ENCODE measurements around the gene SAMD1. TPM values are rescaled to one million over a fixed set of nuclear protein-coding genes. Genes with fewer than 3 reads are reported as not detected.

SAMD1 gene
- total and polyA plus RNA-seq, 2 of the 13 experiments (the other 11 are each of a cell fraction or from before 2014, with no cell fraction given) = 17.5 to 45.0 TPM

DNA sequence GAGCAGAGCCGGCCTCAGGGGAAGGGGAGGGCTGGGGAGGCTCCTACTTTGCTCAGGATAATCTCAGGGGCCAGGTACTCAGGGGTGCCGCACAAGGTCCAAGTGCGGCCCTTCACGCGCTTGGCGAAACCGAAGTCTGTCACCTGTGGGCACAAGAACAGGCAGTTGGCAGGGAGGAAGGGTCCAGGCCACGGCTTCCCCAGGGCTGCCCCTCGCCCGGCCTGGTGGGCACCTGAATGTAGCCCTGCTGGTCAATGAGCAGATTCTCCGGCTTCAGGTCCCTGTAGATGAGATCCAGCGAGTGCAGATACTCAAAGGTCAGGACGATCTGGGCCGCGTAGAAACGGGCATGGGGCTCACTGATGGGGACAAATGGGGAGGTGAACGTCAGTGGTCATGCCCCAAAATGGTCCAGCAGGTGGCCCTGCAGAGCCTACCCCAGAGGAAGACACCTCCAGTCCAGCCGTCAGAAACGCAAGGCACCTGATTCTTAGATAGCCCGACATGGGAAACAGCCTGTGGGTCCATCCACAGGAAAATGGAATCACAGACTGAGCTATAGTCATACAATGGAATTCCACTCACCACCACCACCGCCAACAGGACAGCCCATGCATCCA, 7.1 kb upstream of the SAMD1 start (continued):
- no peak for TF ChIP-seq ZNF234 (CRISPR knock-in tag; conservative IDR thresholded peaks at IDR 0.05)
- TF ChIP-seq ZNF3 (CRISPR knock-in tag; IDR thresholded peaks at IDR 0.05) = no peak
- TF ChIP-seq, protein P1, sequence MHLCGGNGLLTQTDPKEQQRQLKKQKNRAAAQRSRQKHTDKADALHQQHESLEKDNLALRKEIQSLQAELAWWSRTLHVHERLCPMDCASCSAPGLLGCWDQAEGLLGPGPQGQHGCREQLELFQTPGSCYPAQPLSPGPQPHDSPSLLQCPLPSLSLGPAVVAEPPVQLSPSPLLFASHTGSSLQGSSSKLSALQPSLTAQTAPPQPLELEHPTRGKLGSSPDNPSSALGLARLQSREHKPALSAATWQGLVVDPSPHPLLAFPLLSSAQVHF (CRISPR knock-in tag; IDR thresholded peaks at IDR 0.05) = no peak
- TF ChIP-seq MYNN (CRISPR knock-in tag; IDR thresholded peaks at IDR 0.05; ENCODE audit: low read depth) = no peak
- TF ChIP-seq, protein P2, sequence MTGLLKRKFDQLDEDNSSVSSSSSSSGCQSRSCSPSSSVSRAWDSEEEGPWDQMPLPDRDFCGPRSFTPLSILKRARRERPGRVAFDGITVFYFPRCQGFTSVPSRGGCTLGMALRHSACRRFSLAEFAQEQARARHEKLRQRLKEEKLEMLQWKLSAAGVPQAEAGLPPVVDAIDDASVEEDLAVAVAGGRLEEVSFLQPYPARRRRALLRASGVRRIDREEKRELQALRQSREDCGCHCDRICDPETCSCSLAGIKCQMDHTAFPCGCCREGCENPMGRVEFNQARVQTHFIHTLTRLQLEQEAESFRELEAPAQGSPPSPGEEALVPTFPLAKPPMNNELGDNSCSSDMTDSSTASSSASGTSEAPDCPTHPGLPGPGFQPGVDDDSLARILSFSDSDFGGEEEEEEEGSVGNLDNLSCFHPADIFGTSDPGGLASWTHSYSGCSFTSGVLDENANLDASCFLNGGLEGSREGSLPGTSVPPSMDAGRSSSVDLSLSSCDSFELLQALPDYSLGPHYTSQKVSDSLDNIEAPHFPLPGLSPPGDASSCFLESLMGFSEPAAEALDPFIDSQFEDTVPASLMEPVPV (CRISPR knock-in tag; IDR thresholded peaks at IDR 0.05) = no peak
- no peak for TF ChIP-seq SCMH1 (CRISPR knock-in tag; IDR thresholded peaks at IDR 0.05; ENCODE audit: borderline replicate concordance)
- TF ChIP-seq SAP130 (CRISPR knock-in tag; IDR thresholded peaks at IDR 0.05; ENCODE audit: low read depth) = 0 out of 2 replicates have a peak, but pooled peaks have one; percentile 14
- no peak for TF ChIP-seq SRSF4 (IDR thresholded peaks at IDR 0.05; ENCODE audit: low read depth, low read length, poor library complexity, severe bottlenecking)
- TF ChIP-seq, protein P3, sequence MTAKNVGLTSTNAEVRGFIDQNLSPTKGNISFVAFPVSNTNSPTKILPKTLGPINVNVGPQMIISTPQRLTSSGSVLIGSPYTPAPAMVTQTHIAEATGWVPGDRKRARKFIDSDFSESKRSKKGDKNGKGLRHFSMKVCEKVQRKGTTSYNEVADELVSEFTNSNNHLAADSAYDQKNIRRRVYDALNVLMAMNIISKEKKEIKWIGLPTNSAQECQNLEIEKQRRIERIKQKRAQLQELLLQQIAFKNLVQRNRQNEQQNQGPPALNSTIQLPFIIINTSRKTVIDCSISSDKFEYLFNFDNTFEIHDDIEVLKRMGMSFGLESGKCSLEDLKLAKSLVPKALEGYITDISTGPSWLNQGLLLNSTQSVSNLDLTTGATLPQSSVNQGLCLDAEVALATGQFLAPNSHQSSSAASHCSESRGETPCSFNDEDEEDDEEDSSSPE (CRISPR knock-in tag; IDR thresholded peaks at IDR 0.05) = no peak
- TF ChIP-seq KLF13 (CRISPR knock-in tag; IDR thresholded peaks at IDR 0.05) = no peak
- TF ChIP-seq ZNF329 (CRISPR knock-in tag; IDR thresholded peaks at IDR 0.05; ENCODE audit: low read depth) = no peak
- TF ChIP-seq ZNF782 (CRISPR knock-in tag; IDR thresholded peaks at IDR 0.05; ENCODE audit: borderline replicate concordance) = no peak
- TF ChIP-seq, protein P4, sequence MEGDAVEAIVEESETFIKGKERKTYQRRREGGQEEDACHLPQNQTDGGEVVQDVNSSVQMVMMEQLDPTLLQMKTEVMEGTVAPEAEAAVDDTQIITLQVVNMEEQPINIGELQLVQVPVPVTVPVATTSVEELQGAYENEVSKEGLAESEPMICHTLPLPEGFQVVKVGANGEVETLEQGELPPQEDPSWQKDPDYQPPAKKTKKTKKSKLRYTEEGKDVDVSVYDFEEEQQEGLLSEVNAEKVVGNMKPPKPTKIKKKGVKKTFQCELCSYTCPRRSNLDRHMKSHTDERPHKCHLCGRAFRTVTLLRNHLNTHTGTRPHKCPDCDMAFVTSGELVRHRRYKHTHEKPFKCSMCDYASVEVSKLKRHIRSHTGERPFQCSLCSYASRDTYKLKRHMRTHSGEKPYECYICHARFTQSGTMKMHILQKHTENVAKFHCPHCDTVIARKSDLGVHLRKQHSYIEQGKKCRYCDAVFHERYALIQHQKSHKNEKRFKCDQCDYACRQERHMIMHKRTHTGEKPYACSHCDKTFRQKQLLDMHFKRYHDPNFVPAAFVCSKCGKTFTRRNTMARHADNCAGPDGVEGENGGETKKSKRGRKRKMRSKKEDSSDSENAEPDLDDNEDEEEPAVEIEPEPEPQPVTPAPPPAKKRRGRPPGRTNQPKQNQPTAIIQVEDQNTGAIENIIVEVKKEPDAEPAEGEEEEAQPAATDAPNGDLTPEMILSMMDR (CRISPR knock-in tag; IDR thresholded peaks at IDR 0.05) = peak; percentile 57
- TF ChIP-seq, protein P5, sequence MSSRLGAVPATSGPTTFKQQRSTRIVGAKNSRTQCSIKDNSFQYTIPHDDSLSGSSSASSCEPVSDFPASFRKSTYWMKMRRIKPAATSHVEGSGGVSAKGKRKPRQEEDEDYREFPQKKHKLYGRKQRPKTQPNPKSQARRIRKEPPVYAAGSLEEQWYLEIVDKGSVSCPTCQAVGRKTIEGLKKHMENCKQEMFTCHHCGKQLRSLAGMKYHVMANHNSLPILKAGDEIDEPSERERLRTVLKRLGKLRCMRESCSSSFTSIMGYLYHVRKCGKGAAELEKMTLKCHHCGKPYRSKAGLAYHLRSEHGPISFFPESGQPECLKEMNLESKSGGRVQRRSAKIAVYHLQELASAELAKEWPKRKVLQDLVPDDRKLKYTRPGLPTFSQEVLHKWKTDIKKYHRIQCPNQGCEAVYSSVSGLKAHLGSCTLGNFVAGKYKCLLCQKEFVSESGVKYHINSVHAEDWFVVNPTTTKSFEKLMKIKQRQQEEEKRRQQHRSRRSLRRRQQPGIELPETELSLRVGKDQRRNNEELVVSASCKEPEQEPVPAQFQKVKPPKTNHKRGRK (CRISPR knock-in tag; IDR thresholded peaks at IDR 0.05) = no peak
- no peak for TF ChIP-seq ZNF776 (CRISPR knock-in tag; IDR thresholded peaks at IDR 0.05)
- TF ChIP-seq SETDB1 (CRISPR knock-in tag; IDR thresholded peaks at IDR 0.05; ENCODE audit: borderline replicate concordance) = no peak
- TF ChIP-seq CEBPB (IDR thresholded peaks at IDR 0.05; ENCODE audit: borderline replicate concordance, low read depth, low read length) = no peak
- no peak for TF ChIP-seq ZNF768 (CRISPR knock-in tag; IDR thresholded peaks at IDR 0.05)
- no peak for TF ChIP-seq SMARCE1 (IDR thresholded peaks at IDR 0.05; ENCODE audit: borderline replicate concordance)
- TF ChIP-seq PBX2 (CRISPR knock-in tag; IDR thresholded peaks at IDR 0.05) = no peak
- no peak for TF ChIP-seq HOXA9 (CRISPR knock-in tag; IDR thresholded peaks at IDR 0.05; ENCODE audit: borderline replicate concordance)
- TF ChIP-seq KLF16 (CRISPR knock-in tag; IDR thresholded peaks at IDR 0.05) = no peak
- no peak for TF ChIP-seq JUND (CRISPR knock-in tag; IDR thresholded peaks at IDR 0.05)
